Mucosa of rectum (tissue), 2 donors: Measurements from ENCODE around the gene NHLRC2.

Experiments used
- H3K27ac ChIP-seq, 2 donors: one replicate each; pipeline ENCODE4 v1.7.0; 2013; ENCODE audit warnings: inconsistent platforms in 2 of 2, low read depth in 2 of 2, low read length in 2 of 2
- H3K27me3 ChIP-seq, 2 donors: one replicate each; pipeline ENCODE4 v1.7.0; 2013; ENCODE audit warnings: low read length in 2 of 2; ENCODE audit not compliant: control insufficient read depth in 2 of 2, insufficient read depth in 2 of 2
- H3K36me3 ChIP-seq, 2 donors: one replicate each; pipeline ENCODE4 v1.7.0; 2013; ENCODE audit warnings: low read length in 2 of 2; ENCODE audit not compliant: control insufficient read depth in 2 of 2, insufficient read depth in 2 of 2
- H3K4me1 ChIP-seq, 2 donors: one replicate each; pipeline ENCODE4 v1.7.0; 2013; ENCODE audit warnings: low read length in 2 of 2, mild to moderate bottlenecking in 1 of 2; ENCODE audit not compliant: control insufficient read depth in 2 of 2, insufficient read depth in 2 of 2
- H3K4me3 ChIP-seq, 2 donors: one replicate each; pipeline ENCODE4 v1.7.0; 2013; ENCODE audit warnings: low read length in 2 of 2
- H3K9ac ChIP-seq, 2 donors: one replicate each; pipeline ENCODE4 v1.7.0; 2013; ENCODE audit warnings: low read length in 2 of 2, low read depth in 1 of 2, mild to moderate bottlenecking in 1 of 2
- H3K9me3 ChIP-seq, 2 donors: one replicate each; pipeline ENCODE4 v1.7.0; 2013; ENCODE audit warnings: low read length in 2 of 2; ENCODE audit not compliant: control insufficient read depth in 2 of 2
- donor health status: healthy.
- donor health status: Normal muscosa, but diverticular disease.

NHLRC2 gene

GRCh38 chr10:113950268-113950667, 95.8 kb downstream of the NHLRC2 start:
- Histone ChIP-seq H3K4me1 (peaks cover 12 to 20% of the 10 kb centered on the region in 2 donors), H3K9me3 (no peaks in the 10 kb centered on the region), H3K4me3 (no peak overlapping the region), H3K27ac (no peak overlapping the region), H3K36me3 (no peaks in the 10 kb centered on the region), H3K9ac (no peak overlapping the region), H3K27me3 (no peaks in the 10 kb centered on the region)

GRCh38 chr10:113953505-113954272, 99.2 kb downstream of the NHLRC2 start:
- no peaks in the 10 kb centered on the region for H3K9me3 ChIP-seq
- H3K36me3 ChIP-seq: no peaks in the 10 kb centered on the region
- no peak overlapping the region for H3K4me3 ChIP-seq
- no peaks in the 10 kb centered on the region for H3K27me3 ChIP-seq
- no peak overlapping the region for H3K9ac ChIP-seq
- no peak overlapping the region for H3K27ac ChIP-seq
- peaks cover 9 to 21% of the 10 kb centered on the region in 2 donors for H3K4me1 ChIP-seq

GRCh38 chr10:113954409-113954808, 99.9 kb downstream of the NHLRC2 start:
- H3K27ac ChIP-seq: no peak overlapping the region

GRCh38 chr10:113957013-113957412, 102.6 kb downstream of the NHLRC2 start:
- Histone ChIP-seq H3K36me3 (no peaks in the 10 kb centered on the region), H3K9ac (no peak overlapping the region), H3K27ac (peak overlapping the region in 1 of 2 donors; percentile 97), H3K27me3 (no peaks in the 10 kb centered on the region), H3K4me3 (no peak overlapping the region), H3K9me3 (no peaks in the 10 kb centered on the region), H3K4me1 (peaks cover 36 to 54% of the 10 kb centered on the region in 2 donors)

More at GRCh38 chr10:113954409-113954808, 99.9 kb downstream of the NHLRC2 start:
- Histone ChIP-seq H3K9ac (no peak overlapping the region), H3K4me1 (peaks cover 12 to 28% of the 10 kb centered on the region in 2 donors), H3K36me3 (no peaks in the 10 kb centered on the region), H3K9me3 (no peaks in the 10 kb centered on the region), H3K27me3 (no peaks in the 10 kb centered on the region), H3K4me3 (no peak overlapping the region)

- Histone ChIP-seq H3K27ac (peak overlapping the region; percentile 97 to 98), H3K36me3 (no peaks in the 10 kb centered on the region), H3K9ac (peak overlapping the region; percentile 47 to 76), H3K27me3 (no peaks in the 10 kb centered on the region), H3K4me1 (peaks cover 40 to 57% of the 10 kb centered on the region in 2 donors), H3K4me3 (peak overlapping the region; percentile 54 to 66), H3K9me3 (no peaks in the 10 kb centered on the region)
Observed at GRCh38 chr10:113958631-113959382, 104.3 kb downstream of the NHLRC2 start.

- Histone ChIP-seq H3K27ac (peak overlapping the region; percentile 97 to 98), H3K27me3 (no peaks in the 10 kb centered on the region), H3K36me3 (no peaks in the 10 kb centered on the region), H3K4me1 (peaks cover 40 to 57% of the 10 kb centered on the region in 2 donors), H3K4me3 (peak overlapping the region; percentile 54 to 66), H3K9me3 (no peaks in the 10 kb centered on the region), H3K9ac (peak overlapping the region; percentile 76 to 81)
Observed at GRCh38 chr10:113959383-113959760, 104.9 kb downstream of the NHLRC2 start.

- Histone ChIP-seq H3K9ac (peak overlapping the region; percentile 70 to 81), H3K36me3 (no peaks in the 10 kb centered on the region), H3K9me3 (no peaks in the 10 kb centered on the region), H3K27me3 (no peaks in the 10 kb centered on the region), H3K27ac (peak overlapping the region; percentile 97 to 98), H3K4me1 (peaks cover 40 to 57% of the 10 kb centered on the region in 2 donors), H3K4me3 (peak overlapping the region; percentile 49 to 58)
Observed at GRCh38 chr10:113960617-113961181, 106.2 kb downstream of the NHLRC2 start.

GRCh38 chr10:113961182-113962031, 106.9 kb downstream of the NHLRC2 start:
- Histone ChIP-seq H3K4me1 (peaks cover 40 to 57% of the 10 kb centered on the region in 2 donors), H3K36me3 (no peaks in the 10 kb centered on the region), H3K9me3 (no peaks in the 10 kb centered on the region), H3K27ac (peak overlapping the region; percentile 97 to 98), H3K4me3 (peak overlapping the region; percentile 49 to 58), H3K9ac (peak overlapping the region in 1 of 2 donors; percentile 70), H3K27me3 (no peaks in the 10 kb centered on the region)

- Histone ChIP-seq H3K36me3 (no peaks in the 10 kb centered on the region), H3K4me3 (no peak overlapping the region), H3K27ac (no peak overlapping the region), H3K4me1 (peaks cover 21 to 23% of the 10 kb centered on the region in 2 donors), H3K9ac (no peak overlapping the region), H3K9me3 (no peaks in the 10 kb centered on the region), H3K27me3 (no peaks in the 10 kb centered on the region)
Observed at GRCh38 chr10:113965077-113965476, 110.6 kb downstream of the NHLRC2 start.
